GM12873 (cell line): ENCODE measurements around the gene BCAM.

Experiments
- CTCF ChIP-seq: IDR thresholded peaks from 2 replicates; pipeline ENCODE4 v1.5.1; 2012; ENCODE audit warnings: low read depth, mild to moderate bottlenecking, moderate library complexity, low read length, control low read depth; ENCODE audit not compliant: insufficient read depth; ENCODE audit errors: missing control alignments

Gene BCAM

GRCh38 chr19:44807652-44808462 lies 1.0 kb upstream of the BCAM start:
- peak; percentile 45 for TF ChIP-seq CTCF

GRCh38 chr19:44809577-44810233 lies 802 bp downstream of the BCAM start:
- no peak for TF ChIP-seq CTCF

GRCh38 chr19:44810234-44811121 lies 1.6 kb downstream of the BCAM start:
- TF ChIP-seq CTCF = no peak

GRCh38 chr19:44811122-44811419 lies 2.2 kb downstream of the BCAM start:
- no peak for TF ChIP-seq CTCF

GRCh38 chr19:44812142-44812718 lies 3.3 kb downstream of the BCAM start:
- TF ChIP-seq CTCF = no peak

- no peak for TF ChIP-seq CTCF
These were observed 4.4 kb downstream of the BCAM start for GRCh38 chr19:44813070-44813840.
